ENCODE data around the gene SHC3. TPM values are rescaled to one million over a fixed set of nuclear protein-coding genes. Genes with fewer than 3 reads are reported as not detected.

SHC3 gene
- total RNA-seq, 4 donors from 2014 or later: 0.38 to 9.3 (median 4.4) TPM

- WGBS, 2 donors: 70 to 71% methylated on average over 9 to 11 of the region's 11 CpGs
- intact Hi-C loops (cut with DNase I): no loop called here
- Histone ChIP-seq H3K4me3 (no peak overlapping the region), H3K9me3 (no peaks in the 10 kb centered on the region), H3K27ac (no peak overlapping the region), H3K36me3 (no peaks in the 10 kb centered on the region), H3K4me1 (no peaks in the 10 kb centered on the region), H3K27me3 (no peaks in the 10 kb centered on the region)
- no peak for TF ChIP-seq POLR2A (IDR thresholded peaks at IDR 0.05)
- TF ChIP-seq CTCF (IDR thresholded peaks at IDR 0.05): no peak
- no peak for DNase-seq
Measured at GRCh38 chr9:89095761-89096528, 82.7 kb downstream of the SHC3 start.

- no peak for DNase-seq
- Histone ChIP-seq H3K9me3 (no peaks in the 10 kb centered on the region), H3K4me1 (no peaks in the 10 kb centered on the region), H3K27ac (no peak overlapping the region), H3K27me3 (no peaks in the 10 kb centered on the region), H3K36me3 (no peaks in the 10 kb centered on the region), H3K4me3 (no peak overlapping the region)
- TF ChIP-seq CTCF (IDR thresholded peaks at IDR 0.05): no peak
- no peak for TF ChIP-seq POLR2A (IDR thresholded peaks at IDR 0.05)
- 100% methylated on average over 3 of the region's 3 CpGs for WGBS, 2 donors
- intact Hi-C loops (cut with DNase I): no loop called here
Measured at GRCh38 chr9:89093201-89093975, 85.2 kb downstream of the SHC3 start.

GRCh38 chr9:89089176-89089575, 89.4 kb downstream of the SHC3 start:
- 82 to 93% methylated on average over 3 of the region's 3 CpGs for WGBS, 2 donors
- Histone ChIP-seq H3K4me1 (no peaks in the 10 kb centered on the region), H3K4me3 (no peak overlapping the region), H3K36me3 (no peaks in the 10 kb centered on the region), H3K9me3 (no peaks in the 10 kb centered on the region), H3K27me3 (peaks cover 0 to 10% (median 0%) of the 10 kb centered on the region in 4 donors), H3K27ac (no peak overlapping the region)
- DNase-seq: no peak
- intact Hi-C loops (cut with DNase I): no loop called here
- TF ChIP-seq CTCF (IDR thresholded peaks at IDR 0.05) (no peak), POLR2A (IDR thresholded peaks at IDR 0.05) (no peak)

- Histone ChIP-seq H3K27ac (no peak overlapping the region), H3K9me3 (peaks cover 0 to 3% (median 0%) of the 10 kb centered on the region in 3 donors), H3K36me3 (no peaks in the 10 kb centered on the region), H3K4me3 (no peak overlapping the region), H3K4me1 (no peaks in the 10 kb centered on the region), H3K27me3 (peaks cover 0 to 15% (median 0%) of the 10 kb centered on the region in 4 donors)
- TF ChIP-seq POLR2A (IDR thresholded peaks at IDR 0.05): no peak
- no peak for TF ChIP-seq CTCF (IDR thresholded peaks at IDR 0.05)
- no peak for DNase-seq
- intact Hi-C loops (cut with DNase I): no loop called here
- WGBS, 2 donors: 77 to 84% methylated on average over 6 of the region's 6 CpGs
Measured at GRCh38 chr9:89083626-89084025, 95.0 kb downstream of the SHC3 start.

- 78 to 89% methylated on average over 3 of the region's 3 CpGs for WGBS, 2 donors
- Histone ChIP-seq H3K4me3 (no peak overlapping the region), H3K4me1 (no peaks in the 10 kb centered on the region), H3K27me3 (peaks cover 0 to 12% (median 0%) of the 10 kb centered on the region in 4 donors), H3K9me3 (peaks cover 0 to 3% (median 0%) of the 10 kb centered on the region in 3 donors), H3K27ac (peak overlapping the region in 2 of 4 donors; percentile 42 to 64), H3K36me3 (no peaks in the 10 kb centered on the region)
- TF ChIP-seq POLR2A (IDR thresholded peaks at IDR 0.05) (no peak), CTCF (IDR thresholded peaks at IDR 0.05) (no peak)
- no peak for DNase-seq
- intact Hi-C loops (cut with DNase I): no loop called here
Measured at GRCh38 chr9:89080193-89080592, 98.4 kb downstream of the SHC3 start.

All from esophagus squamous epithelium (tissue), 5 donors.